ENCODE results near the gene ABCA6. TPM values are rescaled to one million over a fixed set of nuclear protein-coding genes. Genes with fewer than 3 reads are reported as not detected.

ABCA6 gene
- total and polyA plus RNA-seq, 9 of the 15 experiments (the other 6 are each of a cell fraction or from before 2014, with no cell fraction given), result 0.06 to 0.73 (median 0.15) TPM

DNA sequence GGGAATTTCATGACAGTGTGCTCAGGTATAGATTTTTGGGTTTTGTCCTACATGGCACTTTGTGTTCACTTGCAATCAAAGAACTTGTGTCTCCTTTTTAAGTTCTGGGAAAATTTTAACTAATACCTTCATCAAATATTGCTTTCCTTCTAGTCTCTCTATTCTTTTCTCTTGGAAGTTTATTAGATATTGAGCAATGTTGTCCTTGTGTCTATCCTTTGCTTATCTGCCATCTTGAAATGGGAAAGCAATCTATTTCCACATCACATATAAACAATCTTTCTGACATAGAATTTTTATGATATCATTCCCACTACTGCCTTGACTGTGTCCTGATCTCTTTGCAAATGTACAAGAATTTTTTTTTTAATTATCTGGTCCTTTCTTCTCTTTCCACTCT is 76.6 kb downstream of the ABCA6 start (continued):
- TF ChIP-seq CEBPG (CRISPR knock-in tag; IDR thresholded peaks at IDR 0.05) (no peak), CEBPG (tag; conservative IDR thresholded peaks at IDR 0.05 in 1 of 2, IDR thresholded peaks at IDR 0.05 in 1 of 2) (peak; percentile 45 to 77; a peak in 3 of 4 replicates)

DNA sequence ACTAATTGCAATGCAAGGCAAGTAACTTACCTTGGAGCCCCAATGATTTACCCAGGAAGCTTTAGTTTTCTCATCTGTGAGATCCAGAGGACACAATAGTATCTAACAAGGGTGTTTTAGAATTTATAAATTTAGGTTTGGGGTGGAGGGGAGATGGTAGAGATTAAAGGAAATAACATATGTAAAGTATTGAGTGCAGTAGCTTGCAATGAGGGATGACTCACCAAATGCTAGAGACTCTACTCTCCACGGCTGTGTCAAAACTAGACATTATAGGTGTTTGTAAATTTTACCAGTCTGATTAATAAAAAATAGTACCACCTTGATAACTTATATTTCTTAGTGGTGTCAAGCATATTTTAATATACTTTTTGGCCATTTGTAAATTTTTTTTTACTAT is 77.2 kb downstream of the ABCA6 start:
- no peak for DNase-seq (ENCODE audit: extremely low read depth in 1 of 4, low spot score in 3 of 4)
- H3K9ac ChIP-seq (ENCODE audit: insufficient read depth in 1 of 2, low read depth in 2 of 2, low read length in 2 of 2), result no peak overlapping the region
- in situ Hi-C loops (cut with MboI) (no loop called here), intact Hi-C loops (cut with micrococcal nuclease) (no loop called here)
- H3K4me3 ChIP-seq, result no peak overlapping the region
- no peaks in the 10 kb centered on the region for H3K9me3 ChIP-seq (replicated peaks; ENCODE audit: control insufficient read depth, insufficient read depth, low read depth, low read length)
- POLR2A ChIA-PET, result no interaction called here
- no peaks in the 10 kb centered on the region for H3K27me3 ChIP-seq (ENCODE audit: control insufficient read depth in 2 of 2, insufficient read depth in 2 of 2, low read length in 2 of 2)
- BruUV-seq (replicated peaks), result no TSS peak
- H3K79me2 ChIP-seq (ENCODE audit: control insufficient read depth, insufficient read depth, low read length), result no peaks in the 10 kb centered on the region
- CTCF ChIA-PET (ENCODE audit: low intra/inter-chr PET ratio), result no interaction called here
- peaks cover 10 to 11% of the 10 kb centered on the region in 2 experiments; a peak in 2 of 5 replicates for H3K4me1 ChIP-seq (replicated peaks in 1 of 2; ENCODE audit: control insufficient read depth in 2 of 2, insufficient read depth in 2 of 2, low read length in 2 of 2)
- no peak for FAIRE-seq
- whole genome bisulfite sequencing (ENCODE audit: insufficient coverage, low coverage, missing lambda C conversion rate), result 41% methylated on average over 1 of the region's 1 CpG
- no peak overlapping the region for H2AFZ ChIP-seq (ENCODE audit: low read depth, low read length)
- H4K20me1 ChIP-seq (replicated peaks; ENCODE audit: control insufficient read depth, insufficient read depth, low read length), result no peaks in the 10 kb centered on the region
- no peaks in the 10 kb centered on the region for H3K36me3 ChIP-seq (ENCODE audit: control insufficient read depth, insufficient read depth, low read length)
- H3K4me2 ChIP-seq (ENCODE audit: insufficient read depth, low read length), result no peak overlapping the region
- peak; percentile 46; the same call in 1 of the 3 replicates for ATAC-seq
- H3K9me1 ChIP-seq (ENCODE audit: control insufficient read depth, insufficient read depth, low read length), result no peaks in the 10 kb centered on the region
- H3K27ac ChIP-seq (ENCODE audit: extremely low read depth, low read depth, low read length), result no peak overlapping the region
- TF ChIP-seq, protein P1, sequence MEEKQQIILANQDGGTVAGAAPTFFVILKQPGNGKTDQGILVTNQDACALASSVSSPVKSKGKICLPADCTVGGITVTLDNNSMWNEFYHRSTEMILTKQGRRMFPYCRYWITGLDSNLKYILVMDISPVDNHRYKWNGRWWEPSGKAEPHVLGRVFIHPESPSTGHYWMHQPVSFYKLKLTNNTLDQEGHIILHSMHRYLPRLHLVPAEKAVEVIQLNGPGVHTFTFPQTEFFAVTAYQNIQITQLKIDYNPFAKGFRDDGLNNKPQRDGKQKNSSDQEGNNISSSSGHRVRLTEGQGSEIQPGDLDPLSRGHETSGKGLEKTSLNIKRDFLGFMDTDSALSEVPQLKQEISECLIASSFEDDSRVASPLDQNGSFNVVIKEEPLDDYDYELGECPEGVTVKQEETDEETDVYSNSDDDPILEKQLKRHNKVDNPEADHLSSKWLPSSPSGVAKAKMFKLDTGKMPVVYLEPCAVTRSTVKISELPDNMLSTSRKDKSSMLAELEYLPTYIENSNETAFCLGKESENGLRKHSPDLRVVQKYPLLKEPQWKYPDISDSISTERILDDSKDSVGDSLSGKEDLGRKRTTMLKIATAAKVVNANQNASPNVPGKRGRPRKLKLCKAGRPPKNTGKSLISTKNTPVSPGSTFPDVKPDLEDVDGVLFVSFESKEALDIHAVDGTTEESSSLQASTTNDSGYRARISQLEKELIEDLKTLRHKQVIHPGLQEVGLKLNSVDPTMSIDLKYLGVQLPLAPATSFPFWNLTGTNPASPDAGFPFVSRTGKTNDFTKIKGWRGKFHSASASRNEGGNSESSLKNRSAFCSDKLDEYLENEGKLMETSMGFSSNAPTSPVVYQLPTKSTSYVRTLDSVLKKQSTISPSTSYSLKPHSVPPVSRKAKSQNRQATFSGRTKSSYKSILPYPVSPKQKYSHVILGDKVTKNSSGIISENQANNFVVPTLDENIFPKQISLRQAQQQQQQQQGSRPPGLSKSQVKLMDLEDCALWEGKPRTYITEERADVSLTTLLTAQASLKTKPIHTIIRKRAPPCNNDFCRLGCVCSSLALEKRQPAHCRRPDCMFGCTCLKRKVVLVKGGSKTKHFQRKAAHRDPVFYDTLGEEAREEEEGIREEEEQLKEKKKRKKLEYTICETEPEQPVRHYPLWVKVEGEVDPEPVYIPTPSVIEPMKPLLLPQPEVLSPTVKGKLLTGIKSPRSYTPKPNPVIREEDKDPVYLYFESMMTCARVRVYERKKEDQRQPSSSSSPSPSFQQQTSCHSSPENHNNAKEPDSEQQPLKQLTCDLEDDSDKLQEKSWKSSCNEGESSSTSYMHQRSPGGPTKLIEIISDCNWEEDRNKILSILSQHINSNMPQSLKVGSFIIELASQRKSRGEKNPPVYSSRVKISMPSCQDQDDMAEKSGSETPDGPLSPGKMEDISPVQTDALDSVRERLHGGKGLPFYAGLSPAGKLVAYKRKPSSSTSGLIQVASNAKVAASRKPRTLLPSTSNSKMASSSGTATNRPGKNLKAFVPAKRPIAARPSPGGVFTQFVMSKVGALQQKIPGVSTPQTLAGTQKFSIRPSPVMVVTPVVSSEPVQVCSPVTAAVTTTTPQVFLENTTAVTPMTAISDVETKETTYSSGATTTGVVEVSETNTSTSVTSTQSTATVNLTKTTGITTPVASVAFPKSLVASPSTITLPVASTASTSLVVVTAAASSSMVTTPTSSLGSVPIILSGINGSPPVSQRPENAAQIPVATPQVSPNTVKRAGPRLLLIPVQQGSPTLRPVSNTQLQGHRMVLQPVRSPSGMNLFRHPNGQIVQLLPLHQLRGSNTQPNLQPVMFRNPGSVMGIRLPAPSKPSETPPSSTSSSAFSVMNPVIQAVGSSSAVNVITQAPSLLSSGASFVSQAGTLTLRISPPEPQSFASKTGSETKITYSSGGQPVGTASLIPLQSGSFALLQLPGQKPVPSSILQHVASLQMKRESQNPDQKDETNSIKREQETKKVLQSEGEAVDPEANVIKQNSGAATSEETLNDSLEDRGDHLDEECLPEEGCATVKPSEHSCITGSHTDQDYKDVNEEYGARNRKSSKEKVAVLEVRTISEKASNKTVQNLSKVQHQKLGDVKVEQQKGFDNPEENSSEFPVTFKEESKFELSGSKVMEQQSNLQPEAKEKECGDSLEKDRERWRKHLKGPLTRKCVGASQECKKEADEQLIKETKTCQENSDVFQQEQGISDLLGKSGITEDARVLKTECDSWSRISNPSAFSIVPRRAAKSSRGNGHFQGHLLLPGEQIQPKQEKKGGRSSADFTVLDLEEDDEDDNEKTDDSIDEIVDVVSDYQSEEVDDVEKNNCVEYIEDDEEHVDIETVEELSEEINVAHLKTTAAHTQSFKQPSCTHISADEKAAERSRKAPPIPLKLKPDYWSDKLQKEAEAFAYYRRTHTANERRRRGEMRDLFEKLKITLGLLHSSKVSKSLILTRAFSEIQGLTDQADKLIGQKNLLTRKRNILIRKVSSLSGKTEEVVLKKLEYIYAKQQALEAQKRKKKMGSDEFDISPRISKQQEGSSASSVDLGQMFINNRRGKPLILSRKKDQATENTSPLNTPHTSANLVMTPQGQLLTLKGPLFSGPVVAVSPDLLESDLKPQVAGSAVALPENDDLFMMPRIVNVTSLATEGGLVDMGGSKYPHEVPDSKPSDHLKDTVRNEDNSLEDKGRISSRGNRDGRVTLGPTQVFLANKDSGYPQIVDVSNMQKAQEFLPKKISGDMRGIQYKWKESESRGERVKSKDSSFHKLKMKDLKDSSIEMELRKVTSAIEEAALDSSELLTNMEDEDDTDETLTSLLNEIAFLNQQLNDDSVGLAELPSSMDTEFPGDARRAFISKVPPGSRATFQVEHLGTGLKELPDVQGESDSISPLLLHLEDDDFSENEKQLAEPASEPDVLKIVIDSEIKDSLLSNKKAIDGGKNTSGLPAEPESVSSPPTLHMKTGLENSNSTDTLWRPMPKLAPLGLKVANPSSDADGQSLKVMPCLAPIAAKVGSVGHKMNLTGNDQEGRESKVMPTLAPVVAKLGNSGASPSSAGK (IDR thresholded peaks at IDR 0.05), result no peak
- TF ChIP-seq ZNF830 (CRISPR knock-in tag; IDR thresholded peaks at IDR 0.05) (no peak), TEAD4 (IDR thresholded peaks at IDR 0.05; ENCODE audit: low read length) (no peak), TEAD4 (CRISPR knock-in tag; IDR thresholded peaks at IDR 0.05; ENCODE audit: borderline replicate concordance) (no peak), JUND (IDR thresholded peaks at IDR 0.05; ENCODE audit: borderline replicate concordance, low read depth, low read length) (peak; percentile 48; the same call in 1 of the 2 replicates), JUND (tag; IDR thresholded peaks at IDR 0.05; ENCODE audit: borderline replicate concordance, low read depth, low read length) (no peak)
- TF ChIP-seq, protein P2, sequence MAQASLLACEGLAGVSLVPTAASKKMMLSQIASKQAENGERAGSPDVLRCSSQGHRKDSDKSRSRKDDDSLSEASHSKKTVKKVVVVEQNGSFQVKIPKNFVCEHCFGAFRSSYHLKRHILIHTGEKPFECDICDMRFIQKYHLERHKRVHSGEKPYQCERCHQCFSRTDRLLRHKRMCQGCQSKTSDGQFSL (CRISPR knock-in tag; IDR thresholded peaks at IDR 0.05), result no peak
- TF ChIP-seq, protein P2 (tag; IDR thresholded peaks at IDR 0.05), result no peak

Data from K562 (cell line).